NCI-H2196 treated with DMSO at 0.1 percent for 48 hours (cell line): ENCODE data around the gene NPNT.
"Not testable (repeated sequence)": the region's sequence is repeated elsewhere in the genome, so short reads cannot be mapped to it uniquely, and the experiment has no call there.

ENCODE experiments used
- DNase-seq: peaks from one replicate; lab custom pipeline; 2025; ENCODE audit not compliant: unreplicated experiment; lab: John Stamatoyannopoulos, UW

Gene NPNT, protein sequence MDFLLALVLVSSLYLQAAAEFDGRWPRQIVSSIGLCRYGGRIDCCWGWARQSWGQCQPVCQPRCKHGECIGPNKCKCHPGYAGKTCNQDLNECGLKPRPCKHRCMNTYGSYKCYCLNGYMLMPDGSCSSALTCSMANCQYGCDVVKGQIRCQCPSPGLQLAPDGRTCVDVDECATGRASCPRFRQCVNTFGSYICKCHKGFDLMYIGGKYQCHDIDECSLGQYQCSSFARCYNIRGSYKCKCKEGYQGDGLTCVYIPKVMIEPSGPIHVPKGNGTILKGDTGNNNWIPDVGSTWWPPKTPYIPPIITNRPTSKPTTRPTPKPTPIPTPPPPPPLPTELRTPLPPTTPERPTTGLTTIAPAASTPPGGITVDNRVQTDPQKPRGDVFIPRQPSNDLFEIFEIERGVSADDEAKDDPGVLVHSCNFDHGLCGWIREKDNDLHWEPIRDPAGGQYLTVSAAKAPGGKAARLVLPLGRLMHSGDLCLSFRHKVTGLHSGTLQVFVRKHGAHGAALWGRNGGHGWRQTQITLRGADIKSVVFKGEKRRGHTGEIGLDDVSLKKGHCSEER

DNA sequence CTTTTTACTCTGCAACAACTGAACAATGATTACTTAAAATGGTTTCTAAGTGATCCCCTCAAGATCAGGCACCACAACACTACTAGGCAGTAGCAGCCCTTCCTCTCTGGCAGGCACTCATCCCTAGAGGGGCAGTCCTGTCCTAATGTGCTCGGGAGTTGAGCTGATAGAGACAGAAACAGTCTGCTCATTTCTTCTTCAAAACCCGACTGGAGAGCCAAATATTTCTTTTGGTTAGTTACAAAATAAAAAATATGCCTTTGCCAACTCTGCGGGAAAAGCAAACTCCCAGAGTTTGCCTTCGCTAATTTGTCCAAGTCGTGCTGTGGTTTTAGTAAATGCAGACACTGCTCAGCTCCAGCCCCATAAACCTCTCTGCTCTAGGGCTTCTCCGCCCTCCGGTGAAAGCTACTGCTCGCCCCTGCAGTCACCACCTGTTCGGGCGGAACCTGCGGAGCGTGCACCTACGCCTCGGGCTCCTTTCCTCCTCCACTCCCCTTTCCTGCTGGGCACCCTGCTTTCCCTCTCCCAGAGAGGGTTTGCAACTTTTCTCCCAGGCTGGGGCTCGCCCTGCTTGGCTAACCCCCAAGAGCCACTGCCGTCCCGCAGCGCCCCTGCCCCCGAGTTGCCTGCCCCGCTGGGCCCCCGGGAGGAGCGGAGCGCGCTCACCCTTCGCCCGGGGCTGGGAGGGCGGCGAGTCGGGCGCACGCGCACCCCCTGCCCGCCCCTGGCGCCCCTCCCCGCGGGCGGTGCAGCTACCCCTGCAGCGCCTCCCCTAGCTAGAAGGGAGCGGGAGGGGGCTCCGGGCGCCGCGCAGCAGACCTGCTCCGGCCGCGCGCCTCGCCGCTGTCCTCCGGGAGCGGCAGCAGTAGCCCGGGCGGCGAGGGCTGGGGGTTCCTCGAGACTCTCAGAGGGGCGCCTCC, at the start of gene NPNT:
TSS of gene NPNT (plus strand) at position 812 of the 923 bp plus-strand sequence. CDS start 182 bp downstream, outside the sequence.
- DNase-seq, result no peak

GRCh38 chr4:105845559-105845958, 49.7 kb upstream of the NPNT start:
- no peak for DNase-seq

DNA sequence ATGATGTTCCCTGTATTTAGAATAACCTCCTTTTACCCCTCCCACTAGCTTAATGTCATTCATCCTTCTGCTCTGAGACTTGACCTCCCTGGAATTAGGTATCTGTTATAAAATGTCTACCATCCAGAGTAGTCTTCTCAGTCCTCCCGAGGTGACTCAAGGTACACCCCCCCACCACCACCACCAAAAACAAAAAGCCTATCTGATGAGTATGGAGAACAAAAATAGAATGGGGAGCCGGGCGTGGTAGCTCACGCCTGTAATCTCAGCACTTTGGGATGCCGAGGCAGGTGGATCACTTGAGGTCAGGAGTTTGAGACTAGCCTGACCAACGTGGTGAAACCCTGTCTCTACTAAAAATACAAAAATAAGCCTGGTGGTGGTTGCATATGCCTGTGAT, 46.9 kb upstream of the NPNT start:
- not testable (repeated sequence) for DNase-seq

- no peak for DNase-seq
Measured at GRCh38 chr4:105851196-105851595, 44.1 kb upstream of the NPNT start.

- DNase-seq, result not testable (repeated sequence)
Measured at GRCh38 chr4:105852230-105852629, 43.0 kb upstream of the NPNT start.

GRCh38 chr4:105858466-105859040, 36.7 kb upstream of the NPNT start:
- no peak for DNase-seq

DNA sequence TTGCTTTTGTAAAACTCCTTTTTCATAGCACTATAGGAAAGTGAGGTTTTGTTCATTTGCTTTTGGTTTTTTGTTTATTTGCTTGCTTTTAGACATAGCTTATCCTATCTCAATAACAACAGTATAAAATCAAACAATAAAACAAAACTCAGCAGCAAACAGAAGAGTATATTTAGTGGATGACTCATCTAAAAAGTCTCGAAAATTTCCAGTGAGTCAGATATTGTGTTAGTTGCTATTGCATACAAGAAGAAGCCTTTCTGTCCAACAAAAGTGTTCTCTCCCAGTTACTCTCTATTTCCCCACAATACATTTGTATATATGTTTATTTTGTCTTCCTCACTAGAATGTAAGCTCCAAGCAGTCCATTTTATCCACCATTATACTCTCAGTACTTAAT, 36.0 kb upstream of the NPNT start:
- no peak for DNase-seq

DNA sequence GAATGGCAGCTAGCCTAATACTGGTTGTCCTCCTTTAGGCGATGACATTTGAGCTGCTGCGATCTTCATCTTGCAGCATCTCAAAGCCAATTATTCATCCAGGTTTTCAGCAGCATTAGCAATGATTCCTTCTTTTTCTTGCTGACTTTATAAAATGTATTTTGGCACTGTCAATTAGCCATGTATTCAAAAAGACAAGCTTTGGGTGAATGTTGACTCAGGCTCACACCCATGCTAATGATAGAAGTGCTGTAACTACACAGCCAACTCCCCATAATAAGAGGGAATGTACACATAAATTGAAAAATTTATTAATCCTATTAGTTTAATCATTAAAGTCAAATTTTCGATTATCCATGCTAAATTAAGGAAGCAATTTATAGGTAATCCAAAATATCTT, 24.3 kb upstream of the NPNT start:
- no peak for DNase-seq

DNA sequence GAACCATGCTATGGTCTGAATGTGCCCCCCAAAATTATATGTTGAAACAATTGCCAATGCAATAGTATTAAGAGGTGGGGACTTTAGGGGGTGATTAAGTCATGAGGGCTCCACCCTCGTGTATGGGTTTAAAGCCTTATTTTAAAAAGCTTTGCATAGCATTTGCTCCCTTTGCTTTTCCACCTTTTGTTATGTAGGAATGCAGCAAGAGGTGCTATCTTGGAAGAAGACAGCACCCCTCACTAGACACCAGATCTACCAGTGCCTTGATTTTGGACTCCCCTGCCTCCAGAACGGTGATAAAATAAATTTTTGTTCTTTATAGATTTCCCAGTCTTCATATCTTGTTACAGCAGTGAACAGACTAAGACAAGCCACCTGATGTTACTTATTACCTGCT, 23.3 kb upstream of the NPNT start:
- no peak for DNase-seq

DNA sequence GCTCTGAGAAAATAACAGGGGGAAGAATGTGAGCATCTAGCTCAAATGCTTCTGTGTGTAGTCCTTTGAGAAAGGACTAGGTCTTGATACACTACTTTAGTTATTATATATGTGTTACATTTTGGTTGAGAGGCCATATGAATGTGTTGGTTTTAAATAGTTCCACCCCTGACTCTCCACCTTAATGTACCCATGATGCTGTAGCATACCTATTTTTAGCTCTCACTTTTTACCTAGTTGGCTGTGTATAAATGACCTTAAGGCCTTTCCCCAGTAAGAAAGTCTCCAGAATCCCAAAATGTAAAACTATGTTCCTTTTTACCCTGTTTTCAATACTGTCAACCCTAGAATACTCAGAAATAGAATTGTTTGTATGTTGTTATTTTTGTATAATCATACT, 20.0 kb upstream of the NPNT start:
- no peak for DNase-seq

GRCh38 chr4:105878668-105879067, 16.6 kb upstream of the NPNT start:
- no peak for DNase-seq

- DNase-seq, result no peak
Measured at GRCh38 chr4:105887508-105887907, 7.8 kb upstream of the NPNT start.

- DNase-seq, result no peak
Measured at GRCh38 chr4:105895583-105896460, 551 bp downstream of the NPNT start.

DNA sequence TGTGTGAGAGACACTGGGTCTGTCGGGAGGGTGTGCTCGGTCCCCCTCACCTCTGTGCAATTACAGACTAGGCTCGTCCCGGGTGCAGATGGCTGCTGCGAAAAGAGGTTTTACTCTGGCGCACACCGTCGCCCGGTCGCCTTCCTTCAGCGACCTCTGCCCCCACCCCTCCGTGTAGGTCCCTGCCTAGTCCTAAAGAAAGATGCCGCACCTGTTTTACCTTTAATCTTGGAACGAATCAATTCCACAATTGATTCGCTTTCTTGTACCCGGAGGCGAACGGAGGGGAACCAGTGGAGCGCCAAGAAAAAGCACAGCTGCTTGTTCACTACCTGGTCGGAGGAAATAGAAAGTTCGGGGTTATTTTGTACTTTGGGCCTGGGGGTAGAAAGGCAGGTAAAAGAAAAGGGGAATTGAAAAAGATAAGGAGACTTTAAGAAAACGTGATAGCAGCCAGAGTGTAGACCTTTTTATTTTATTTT, 1.2 kb downstream of the NPNT start:
- no peak for DNase-seq

DNA sequence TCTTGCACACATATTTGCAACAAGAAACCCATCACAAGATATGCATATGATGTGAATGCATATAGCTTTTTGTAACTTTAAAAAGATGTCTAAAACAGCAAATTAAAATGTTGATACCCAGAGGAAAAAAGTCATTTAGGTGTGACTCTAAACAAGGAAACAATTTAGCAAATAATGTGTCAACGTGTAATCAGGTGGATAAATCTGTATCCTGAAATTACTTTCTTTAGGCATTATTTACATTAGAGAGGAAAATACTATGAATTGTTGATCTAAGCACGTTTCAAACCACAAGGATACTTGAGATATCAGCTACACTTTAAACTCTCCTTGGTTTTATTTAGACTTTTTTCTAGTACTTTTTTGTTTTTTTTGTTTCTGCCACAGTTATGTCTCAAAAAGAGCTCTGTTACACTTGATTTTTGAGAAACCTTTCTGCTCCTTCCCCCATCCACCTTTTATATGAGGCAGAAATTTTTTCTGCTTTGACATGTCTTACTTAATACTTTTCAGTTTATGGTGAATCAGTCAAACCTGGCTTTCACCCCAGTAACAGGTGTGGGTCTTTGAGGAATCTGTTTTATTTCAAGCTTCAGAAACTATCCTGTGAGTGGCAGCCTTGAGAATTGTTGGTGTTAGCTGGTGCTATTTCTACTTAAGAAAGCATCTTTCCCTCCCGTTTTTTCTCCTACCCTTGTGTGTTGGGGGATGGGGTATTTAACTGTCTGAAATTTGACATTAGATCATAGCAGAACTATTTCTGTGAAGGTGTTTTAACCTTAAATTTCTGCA, 1.9 kb downstream of the NPNT start:
- DNase-seq, result no peak

- DNase-seq, result no peak
Measured at GRCh38 chr4:105900541-105900940, 5.3 kb downstream of the NPNT start.

- DNase-seq, result no peak
Measured at GRCh38 chr4:105902550-105903262, 7.4 kb downstream of the NPNT start.

DNA sequence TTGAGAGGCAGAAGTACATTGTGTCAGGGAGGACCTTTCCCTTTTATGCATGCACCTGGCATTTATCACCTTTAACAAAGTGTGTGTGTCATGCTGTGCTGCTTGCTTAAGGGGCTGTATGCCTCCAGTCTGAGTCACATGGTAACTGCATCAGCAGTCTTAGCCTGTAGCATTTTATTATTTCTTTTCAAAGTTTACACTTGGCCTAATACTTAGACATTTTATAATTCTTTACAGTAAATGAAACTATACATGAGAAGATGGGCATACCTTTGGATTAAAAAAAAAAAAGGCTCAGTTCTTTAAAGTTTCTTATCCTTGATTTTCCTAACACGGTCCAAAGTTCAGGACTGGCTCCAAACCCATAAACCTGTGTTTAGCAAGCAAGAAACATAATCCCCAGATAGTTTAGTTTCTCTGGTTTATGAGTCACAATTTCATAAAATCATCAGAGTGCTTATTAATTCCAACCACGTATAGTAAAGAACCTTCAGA, 14.6 kb downstream of the NPNT start:
- no peak for DNase-seq

DNA sequence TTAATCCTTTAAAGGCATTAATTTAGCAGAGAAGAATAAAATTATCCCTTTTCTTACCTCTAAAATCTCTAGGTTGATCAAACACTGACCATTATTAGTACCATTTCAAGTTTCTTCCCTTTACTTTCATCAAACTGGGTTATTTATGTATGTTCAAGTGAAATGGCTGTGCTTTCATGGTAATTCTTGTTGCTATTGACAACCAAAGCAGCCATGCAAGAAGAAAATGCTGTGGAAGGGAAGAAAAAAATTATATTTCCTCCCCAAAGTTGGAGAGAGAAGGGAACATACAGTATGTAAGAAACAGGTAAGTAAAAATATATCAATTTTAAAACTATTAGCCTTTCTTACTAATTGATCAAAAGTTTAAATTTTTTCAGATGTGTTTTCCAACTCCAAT, 16.2 kb downstream of the NPNT start:
- DNase-seq, result no peak
